Right lobe of liver (tissue), 6 donors: ENCODE data around the gene MAPK4. TPM values are rescaled to one million over a fixed set of nuclear protein-coding genes. Genes with fewer than 3 reads are reported as not detected.

Source experiments
- ATAC-seq, 4 donors: fragments of 200-7000 bp; cut with Tn5 transposase; one replicate each; pipeline ENCODE4 v1.9.1; 2020; ENCODE audit warnings: mild to moderate bottlenecking in 4 of 4, moderate library complexity in 4 of 4
- DNase-seq, 3 donors: peaks; one replicate each; pipeline ENCODE4 v3.0.0-alpha.2; 2020
- H3K27ac ChIP-seq, 3 donors: fragments of 200-600 bp; one replicate each; pipeline ENCODE4 v1.8.0; 2022
- H3K27me3 ChIP-seq, 2 donors: fragments of 200-600 bp; one replicate each; pipeline ENCODE4 v1.8.0; 2022
- H3K36me3 ChIP-seq, 4 donors: fragments of 200-600 bp; sonication (generic) in 1 of 4; one replicate each; pipeline versions ENCODE4 v1.5.1 to v1.8.0; 2017 to 2022; ENCODE audit warnings: control low read depth in 1 of 4
- H3K4me1 ChIP-seq, 4 donors: fragments of 200-600 bp; sonication (generic) in 1 of 4; one replicate each; pipeline versions ENCODE4 v1.5.1 to v1.8.0; 2017 to 2022; ENCODE audit warnings: control low read depth in 1 of 4
- H3K4me3 ChIP-seq, 3 donors: fragments of 200-600 bp; one replicate each; pipeline ENCODE4 v1.8.0; 2022
- H3K9me3 ChIP-seq, 4 donors: fragments of 200-600 bp; sonication (generic) in 1 of 4; one replicate each; pipeline versions ENCODE4 v1.5.1 to v1.8.0; 2017 to 2022; ENCODE audit warnings: control low read depth in 1 of 4
- POLR2A ChIP-seq: fragments of 450-650 bp; IDR thresholded peaks from one replicate; pipeline ENCODE4 v1.6.1; 2017; ENCODE audit warnings: antibody characterized with exemption, mild to moderate bottlenecking
- WGBS: methylation state at CpG from one replicate; pipeline ENCODE4 v1.1.6; 2018; ENCODE audit warnings: low coverage, low lambda C conversion rate; ENCODE audit not compliant: insufficient coverage; ENCODE audit errors: missing lambda C conversion rate; 5-methylcytosine and 5-hydroxymethylcytosine counted together
- intact Hi-C, 2 donors: fragments of 100-400 bp; cut with DNase I; formaldehyde crosslinking; loops; one replicate each; pipeline versions ENCODE4 v1.11.2 to v1.14.1; 2022
- total RNA-seq, 6 experiments: library from RNA; depleted of rRNA in 2 of 6; stranded (reverse); fragments of >200 nt in 2 of 6; fragmentation: NEBNext Ultra II Directional in 3 of 6; extraction: Animal tissue kit (Norgen Biotek cat#: 25700) in 3 of 6; gene quantifications; one replicate each; pipeline versions ENCODE4 v1.1.0 to v1.2.4, GENCODE V29; 2016 to 2023
- TF ChIP-seq, protein P1 (sequence below), 4 donors: fragments of 200-600 bp in 3 of 4; fragments of 450-650 bp in 1 of 4; IDR thresholded peaks; one replicate each; pipeline versions ENCODE4 v1.5.1 to v1.8.0; 2016 to 2022; ENCODE audit warnings: antibody characterized with exemption in 4 of 4, mild to moderate bottlenecking in 2 of 4
- donor health status: DM: no; HTN: yes; CAD: no.
- donor health status: DM: no; HTN: no; CAD: no.
- donor health status: DM: no; HTN: no; CAD: no.
- donor health status: DM: no; HTN: yes; CAD: no.
- donor health status: DM: no; HTN: yes; CAD: no.

MAPK4 gene
- total RNA-seq, 6 experiments from 2014 or later = 0.33 to 8.3 (median 1.5) TPM

DNA sequence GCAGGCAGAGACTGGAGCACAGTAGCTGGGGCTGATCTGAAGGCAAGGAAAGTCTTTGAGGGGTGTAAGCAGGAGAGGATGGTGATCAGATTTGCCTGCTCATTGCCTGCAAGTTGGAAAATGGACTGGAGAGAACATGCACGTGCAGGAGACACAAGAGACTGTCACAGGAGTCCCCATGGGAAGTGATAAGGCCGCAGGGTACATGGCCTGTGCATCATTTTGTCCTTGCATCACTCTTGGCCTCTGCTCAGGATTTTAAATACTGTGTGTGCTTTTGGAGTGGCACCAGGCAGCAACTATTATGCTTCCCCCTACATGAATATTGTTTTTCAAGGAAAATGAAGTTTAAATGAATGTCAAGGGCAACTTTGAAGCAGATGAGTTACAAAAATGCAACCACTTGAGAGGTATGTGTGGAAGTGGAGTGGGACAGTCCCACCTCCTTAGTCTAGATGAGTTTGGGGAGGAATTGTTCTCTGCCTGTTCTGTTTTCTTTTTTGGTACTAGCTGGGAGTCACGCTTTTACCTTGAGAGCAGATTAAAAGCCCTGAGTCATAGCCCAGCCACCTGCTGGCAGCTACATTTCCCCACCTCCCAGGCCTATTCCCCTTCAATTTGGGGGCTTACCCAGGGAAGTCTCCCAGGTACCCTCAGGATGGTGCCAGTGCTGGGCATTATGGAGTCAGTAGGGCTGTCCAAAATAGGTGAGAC is 19.3 kb downstream of the MAPK4 start:
- WGBS = 70% methylated on average over 2 of the region's 3 CpGs
- H3K27ac ChIP-seq = no peak overlapping the region
- intact Hi-C loops = no loop called here
- H3K27me3 ChIP-seq = no peaks in the 10 kb centered on the region
- H3K4me1 ChIP-seq = no peaks in the 10 kb centered on the region
- ATAC-seq (no peak), DNase-seq (no peak)
- H3K36me3 ChIP-seq = no peaks in the 10 kb centered on the region
- no peaks in the 10 kb centered on the region for H3K9me3 ChIP-seq
- TF ChIP-seq POLR2A = no peak
- TF ChIP-seq, protein P1, sequence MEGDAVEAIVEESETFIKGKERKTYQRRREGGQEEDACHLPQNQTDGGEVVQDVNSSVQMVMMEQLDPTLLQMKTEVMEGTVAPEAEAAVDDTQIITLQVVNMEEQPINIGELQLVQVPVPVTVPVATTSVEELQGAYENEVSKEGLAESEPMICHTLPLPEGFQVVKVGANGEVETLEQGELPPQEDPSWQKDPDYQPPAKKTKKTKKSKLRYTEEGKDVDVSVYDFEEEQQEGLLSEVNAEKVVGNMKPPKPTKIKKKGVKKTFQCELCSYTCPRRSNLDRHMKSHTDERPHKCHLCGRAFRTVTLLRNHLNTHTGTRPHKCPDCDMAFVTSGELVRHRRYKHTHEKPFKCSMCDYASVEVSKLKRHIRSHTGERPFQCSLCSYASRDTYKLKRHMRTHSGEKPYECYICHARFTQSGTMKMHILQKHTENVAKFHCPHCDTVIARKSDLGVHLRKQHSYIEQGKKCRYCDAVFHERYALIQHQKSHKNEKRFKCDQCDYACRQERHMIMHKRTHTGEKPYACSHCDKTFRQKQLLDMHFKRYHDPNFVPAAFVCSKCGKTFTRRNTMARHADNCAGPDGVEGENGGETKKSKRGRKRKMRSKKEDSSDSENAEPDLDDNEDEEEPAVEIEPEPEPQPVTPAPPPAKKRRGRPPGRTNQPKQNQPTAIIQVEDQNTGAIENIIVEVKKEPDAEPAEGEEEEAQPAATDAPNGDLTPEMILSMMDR (IDR thresholded peaks at IDR 0.05) = no peak
- no peak overlapping the region for H3K4me3 ChIP-seq

DNA sequence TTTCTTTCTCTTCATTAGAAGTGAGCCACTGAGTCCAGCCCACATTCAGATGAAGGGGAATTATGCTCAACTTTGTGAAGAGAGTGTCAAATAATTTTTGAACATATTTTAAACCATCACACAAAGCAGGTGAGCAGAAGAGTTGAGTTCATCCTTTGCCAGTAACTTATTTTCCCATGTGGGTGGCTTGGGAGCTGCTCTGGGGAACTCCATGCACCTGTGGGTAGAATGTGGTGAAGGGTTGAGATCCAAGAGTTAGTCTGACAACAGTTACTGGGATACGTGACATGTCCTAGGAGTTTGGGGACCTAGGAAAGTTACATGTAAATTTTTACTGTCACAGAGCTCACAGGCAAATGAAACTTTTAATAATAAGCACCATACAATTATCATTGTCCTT is 21.6 kb downstream of the MAPK4 start:
- no peaks in the 10 kb centered on the region for H3K4me1 ChIP-seq
- no peaks in the 10 kb centered on the region for H3K27me3 ChIP-seq
- intact Hi-C loops = no loop called here
- ATAC-seq (no peak), DNase-seq (no peak)
- H3K4me3 ChIP-seq = no peak overlapping the region
- WGBS = 50% methylated on average over 1 of the region's 1 CpG
- no peak overlapping the region for H3K27ac ChIP-seq
- H3K9me3 ChIP-seq = no peaks in the 10 kb centered on the region
- H3K36me3 ChIP-seq = no peaks in the 10 kb centered on the region
- TF ChIP-seq, protein P1 (IDR thresholded peaks at IDR 0.05) = no peak
- no peak for TF ChIP-seq POLR2A

DNA sequence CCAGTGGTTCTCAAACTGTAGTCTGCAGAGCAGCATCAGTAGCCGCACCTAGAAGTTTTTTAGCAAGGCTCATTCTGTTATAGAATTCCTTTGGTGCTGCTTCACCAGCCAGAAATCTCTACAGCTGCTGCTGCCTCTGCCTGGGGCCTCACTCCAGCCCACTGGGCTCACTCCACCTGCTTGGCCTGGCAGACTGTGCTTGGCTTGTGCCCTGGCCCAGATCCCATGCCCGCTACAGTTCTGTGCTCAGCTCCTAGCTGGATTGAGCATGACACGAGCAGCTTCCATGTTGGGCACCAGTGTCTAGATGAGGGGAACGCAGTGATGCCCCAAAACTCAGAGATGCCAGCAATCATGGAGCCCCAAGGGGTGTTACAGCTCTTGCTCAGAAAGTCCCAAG is 22.6 kb downstream of the MAPK4 start:
- no peak overlapping the region for H3K4me3 ChIP-seq
- no peaks in the 10 kb centered on the region for H3K4me1 ChIP-seq
- H3K27ac ChIP-seq = no peak overlapping the region
- H3K9me3 ChIP-seq = no peaks in the 10 kb centered on the region
- intact Hi-C loops = no loop called here
- DNase-seq = no peak
- WGBS = no CpG with 5 or more reads among the region's 4 CpGs
- H3K36me3 ChIP-seq = no peaks in the 10 kb centered on the region
- TF ChIP-seq POLR2A = no peak
- TF ChIP-seq, protein P1 (IDR thresholded peaks at IDR 0.05) = no peak
- ATAC-seq = no peak
- H3K27me3 ChIP-seq = no peaks in the 10 kb centered on the region

DNA sequence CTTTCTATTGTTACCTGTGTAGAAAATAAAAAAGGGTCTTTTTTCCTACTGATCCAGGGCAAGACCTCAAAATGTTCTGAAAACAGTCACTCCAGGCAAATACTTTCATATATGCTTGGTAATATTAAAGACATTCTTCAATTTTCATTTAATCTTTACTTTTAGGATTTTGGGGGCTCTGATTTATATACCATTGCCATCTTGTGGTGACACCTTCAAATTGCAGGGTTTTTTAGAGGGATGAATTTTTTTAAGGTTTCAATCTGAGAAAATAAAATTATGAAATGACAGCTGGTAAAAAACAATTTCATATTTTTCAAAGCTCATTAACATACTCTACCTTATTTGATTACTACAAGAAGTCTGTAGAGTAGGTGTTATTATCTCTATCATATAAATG is 26.8 kb downstream of the MAPK4 start:
- Histone ChIP-seq H3K4me3 (no peak overlapping the region), H3K27ac (no peak overlapping the region), H3K9me3 (no peaks in the 10 kb centered on the region), H3K36me3 (no peaks in the 10 kb centered on the region), H3K27me3 (no peaks in the 10 kb centered on the region), H3K4me1 (no peaks in the 10 kb centered on the region)
- ATAC-seq = no peak
- no peak for TF ChIP-seq POLR2A
- TF ChIP-seq, protein P1 (IDR thresholded peaks at IDR 0.05) = peak; percentile 38 to 61 (median 40)
- intact Hi-C loops = no loop called here
- no peak for DNase-seq

DNA sequence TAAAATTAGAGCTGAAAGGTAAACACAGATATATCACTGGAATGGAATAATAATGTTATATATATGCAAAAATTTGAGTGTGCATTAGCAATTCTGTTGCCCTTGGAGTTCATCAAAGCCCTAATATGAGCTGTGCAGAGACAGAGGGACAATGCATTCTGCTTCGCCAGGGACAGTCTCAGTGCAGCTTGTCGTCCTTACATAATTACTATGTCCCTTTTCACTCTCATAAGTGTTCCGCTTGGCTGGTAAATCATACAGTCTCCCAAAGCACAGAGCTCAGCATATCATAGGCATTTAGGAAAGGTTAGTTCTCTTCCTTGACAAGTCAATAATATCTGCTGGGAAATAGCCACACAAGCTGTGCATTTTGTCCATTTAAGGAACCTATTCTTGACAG is 30.7 kb downstream of the MAPK4 start:
- H3K4me3 ChIP-seq = no peak overlapping the region
- no peaks in the 10 kb centered on the region for H3K36me3 ChIP-seq
- no peak overlapping the region for H3K27ac ChIP-seq
- no peak for DNase-seq
- no peak for TF ChIP-seq POLR2A
- TF ChIP-seq, protein P1 (IDR thresholded peaks at IDR 0.05) = no peak
- WGBS = 78% methylated on average over 3 of the region's 3 CpGs
- no peak for ATAC-seq
- intact Hi-C loops = no loop called here
- no peaks in the 10 kb centered on the region for H3K4me1 ChIP-seq
- no peaks in the 10 kb centered on the region for H3K9me3 ChIP-seq
- no peaks in the 10 kb centered on the region for H3K27me3 ChIP-seq
